HG03342 (cell line): ENCODE measurements around the gene RUSC2.

Experiments used
- ATAC-seq: cut with Tn5 transposase; IDR thresholded peaks from one replicate; pipeline ENCODE4 v1.9.1; 2021; ENCODE audit warnings: mild to moderate bottlenecking, moderate library complexity; ENCODE audit not compliant: unreplicated experiment

RUSC2 gene

GRCh38 chr9:35489313-35490154 is at the start of gene RUSC2:
Gene RUSC2 (plus strand): TSS chr9:35490111. CDS start chr9:35546522, 56,411 bp downstream.
- no peak for ATAC-seq

DNA sequence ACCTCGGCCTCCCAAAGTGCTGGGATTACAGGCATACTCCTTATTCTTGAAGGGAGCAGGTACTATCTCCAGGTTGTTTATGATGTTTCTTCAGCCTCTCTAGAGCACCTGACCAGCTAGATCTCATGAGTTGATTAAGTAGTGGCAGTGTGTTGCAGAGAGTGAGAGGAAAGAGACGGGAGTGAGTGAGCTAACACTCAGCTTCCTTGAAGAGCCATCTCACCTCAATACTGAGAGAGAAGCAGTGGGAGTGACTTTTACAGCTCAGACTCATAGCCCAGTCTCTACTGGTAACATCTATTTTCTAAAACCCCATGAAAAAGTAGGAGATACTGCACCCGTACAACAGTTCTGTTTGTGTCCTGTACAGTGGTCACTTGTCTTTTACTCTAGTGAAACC is 43.9 kb upstream of the RUSC2 start:
- ATAC-seq, result no peak

DNA sequence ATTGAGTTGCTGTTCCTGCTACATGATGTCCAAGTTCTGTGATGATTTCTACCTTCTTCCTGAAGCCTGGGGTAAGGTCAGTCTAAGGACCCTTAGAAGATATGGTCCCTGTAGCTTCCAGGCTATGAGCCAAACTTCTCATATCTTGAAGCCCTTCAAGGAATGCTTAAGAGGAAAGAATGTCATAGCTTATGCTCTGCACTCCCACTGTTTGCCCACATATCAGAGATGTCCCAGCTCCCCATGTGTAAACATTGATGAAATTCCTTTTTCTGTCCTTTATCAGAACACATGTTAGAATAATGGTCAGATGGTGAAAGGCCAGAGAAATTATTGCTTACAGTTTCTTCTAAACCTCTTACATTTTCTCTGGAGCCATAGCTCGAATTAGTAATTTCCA is 41.4 kb upstream of the RUSC2 start:
- no peak for ATAC-seq

DNA sequence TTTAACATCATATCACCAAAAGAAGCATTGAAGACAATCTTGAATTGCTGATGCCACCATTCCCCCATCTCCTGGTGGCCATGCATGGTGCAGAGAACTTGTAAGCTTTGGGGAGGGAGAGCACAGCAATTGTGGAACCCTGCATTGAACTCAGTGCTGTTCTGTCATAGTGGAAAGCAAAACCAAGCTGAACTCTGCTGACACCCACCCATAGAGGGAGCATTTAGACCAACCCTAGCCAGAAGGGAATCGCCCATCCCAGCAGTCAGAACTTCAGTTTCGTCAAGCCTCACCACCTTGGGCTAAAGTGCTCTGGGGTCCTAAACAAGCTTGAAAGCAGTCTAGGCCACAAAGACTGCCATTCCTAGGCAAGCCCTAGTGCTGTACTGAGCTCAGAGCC is 37.4 kb upstream of the RUSC2 start:
- ATAC-seq, result no peak

DNA sequence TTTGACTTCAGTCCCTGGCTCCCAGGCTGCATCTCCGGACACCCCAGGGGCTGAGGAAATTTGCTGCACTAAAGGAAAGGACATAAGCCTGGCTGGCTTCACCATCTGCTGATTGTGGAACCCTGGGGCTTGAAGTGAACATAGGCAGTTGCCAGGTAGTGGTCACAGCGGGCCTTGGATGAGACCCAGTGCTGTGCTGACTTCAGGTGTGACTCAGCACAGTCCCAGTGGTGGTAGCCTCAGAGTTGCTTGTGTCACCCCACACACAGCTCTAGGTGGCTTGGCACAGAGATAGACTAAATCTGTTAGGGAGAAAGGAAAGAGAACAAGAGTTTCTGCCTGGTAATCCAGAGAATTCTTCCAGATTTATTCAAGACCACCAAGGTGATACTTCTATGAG is 36.1 kb upstream of the RUSC2 start:
- ATAC-seq, result no peak

DNA sequence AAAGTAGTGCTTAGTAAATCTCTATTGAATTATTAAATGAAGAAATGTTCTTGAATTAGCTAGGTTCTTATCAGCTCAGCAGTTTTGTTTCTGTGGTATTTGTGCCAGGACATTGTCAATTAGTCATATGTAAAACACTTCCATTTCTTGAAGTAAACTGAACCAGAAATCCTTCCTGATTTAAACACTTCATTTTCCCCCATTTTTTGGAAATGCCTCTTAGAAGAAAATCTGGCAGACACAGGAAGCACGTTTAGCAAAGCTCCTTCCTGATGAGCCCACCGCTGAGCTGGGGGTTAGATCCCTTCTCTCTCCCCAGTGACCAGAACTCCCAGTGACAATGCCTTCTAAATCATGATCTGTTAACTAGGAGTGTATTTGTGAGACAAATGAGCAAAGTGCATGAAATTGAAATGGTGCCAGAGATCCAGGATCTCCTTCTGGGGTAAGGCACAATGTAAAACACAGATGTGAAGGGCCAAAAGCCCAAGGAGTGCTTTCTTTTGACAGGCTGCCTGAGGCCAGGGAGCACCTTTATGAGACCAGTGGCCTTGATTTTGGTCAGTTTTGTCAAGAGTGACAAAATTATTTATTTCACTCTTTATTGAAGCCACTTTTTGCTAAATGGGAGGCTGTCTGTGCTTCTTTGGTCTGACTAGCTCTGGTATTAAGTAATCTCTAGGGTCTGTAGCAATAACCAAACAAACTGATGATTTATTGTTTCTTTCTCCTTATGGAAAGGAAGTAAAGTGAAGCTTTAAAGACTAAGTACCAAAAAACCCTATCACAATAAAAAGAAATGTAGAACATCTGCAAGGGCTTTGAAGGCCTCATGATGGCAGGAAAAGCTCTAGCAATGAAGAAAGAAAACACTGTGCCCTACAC is 25.5 kb upstream of the RUSC2 start:
- no peak for ATAC-seq

DNA sequence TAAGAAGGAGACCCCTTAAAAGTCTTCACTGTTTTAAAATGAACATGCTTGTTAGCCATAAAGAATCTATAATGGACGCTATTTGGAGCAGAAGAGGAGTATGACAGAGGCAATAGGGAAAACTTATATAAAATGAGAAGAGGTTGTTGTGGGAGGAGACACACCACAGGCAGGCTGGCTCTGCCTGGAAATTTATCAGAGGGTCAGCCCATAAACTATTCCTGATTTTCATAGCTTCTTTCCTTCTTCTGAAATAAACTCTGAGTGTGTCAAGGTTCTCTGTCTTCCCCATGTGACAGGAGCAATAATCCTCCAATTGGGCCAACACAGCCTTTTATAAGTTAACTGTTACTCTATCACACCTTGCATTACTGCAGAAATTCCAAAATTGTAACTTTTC is 19.6 kb upstream of the RUSC2 start:
- no peak for ATAC-seq

DNA sequence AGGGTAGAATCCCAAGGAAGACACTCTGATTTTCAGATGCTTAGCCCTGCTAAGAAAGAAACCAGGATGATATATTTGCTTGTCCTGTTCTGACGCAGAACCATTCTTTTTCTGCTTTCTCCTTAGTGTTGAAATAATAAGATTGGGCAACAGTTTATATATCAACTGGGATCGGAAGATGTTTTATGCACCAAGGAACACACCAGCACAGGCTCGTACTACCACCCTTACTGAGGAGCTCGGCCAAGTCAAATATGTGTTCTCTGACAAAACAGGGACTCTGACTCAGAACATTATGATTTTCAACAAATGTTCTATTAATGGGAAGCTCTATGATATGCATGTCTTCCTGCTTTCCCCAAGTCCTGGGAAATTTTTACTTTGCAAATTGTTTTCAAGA is 19.0 kb upstream of the RUSC2 start:
- ATAC-seq, result no peak

DNA sequence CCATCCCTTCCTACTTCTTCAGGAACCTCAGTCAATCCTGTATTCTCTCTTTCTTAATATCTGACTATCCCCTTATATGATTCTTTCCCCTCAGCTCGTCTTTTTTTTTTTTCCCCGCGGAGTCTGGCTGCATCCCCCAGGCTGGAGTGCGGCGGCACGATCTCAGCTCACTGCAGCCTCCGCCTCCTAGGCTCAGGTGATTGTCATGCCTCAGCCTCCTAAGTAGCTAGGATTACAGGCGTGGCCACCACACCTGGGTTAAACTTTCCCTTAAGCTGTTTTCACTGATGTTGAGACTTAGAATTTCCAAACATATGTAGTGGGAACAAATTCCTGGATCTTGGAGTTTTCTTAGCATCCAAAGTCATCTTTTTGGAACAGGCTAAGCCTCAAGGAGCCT is 13.3 kb upstream of the RUSC2 start:
- ATAC-seq, result no peak

GRCh38 chr9:35477211-35477855 is 12.6 kb upstream of the RUSC2 start:
- peak; percentile 52 for ATAC-seq

GRCh38 chr9:35478871-35479270 is 11.0 kb upstream of the RUSC2 start:
- ATAC-seq, result no peak

DNA sequence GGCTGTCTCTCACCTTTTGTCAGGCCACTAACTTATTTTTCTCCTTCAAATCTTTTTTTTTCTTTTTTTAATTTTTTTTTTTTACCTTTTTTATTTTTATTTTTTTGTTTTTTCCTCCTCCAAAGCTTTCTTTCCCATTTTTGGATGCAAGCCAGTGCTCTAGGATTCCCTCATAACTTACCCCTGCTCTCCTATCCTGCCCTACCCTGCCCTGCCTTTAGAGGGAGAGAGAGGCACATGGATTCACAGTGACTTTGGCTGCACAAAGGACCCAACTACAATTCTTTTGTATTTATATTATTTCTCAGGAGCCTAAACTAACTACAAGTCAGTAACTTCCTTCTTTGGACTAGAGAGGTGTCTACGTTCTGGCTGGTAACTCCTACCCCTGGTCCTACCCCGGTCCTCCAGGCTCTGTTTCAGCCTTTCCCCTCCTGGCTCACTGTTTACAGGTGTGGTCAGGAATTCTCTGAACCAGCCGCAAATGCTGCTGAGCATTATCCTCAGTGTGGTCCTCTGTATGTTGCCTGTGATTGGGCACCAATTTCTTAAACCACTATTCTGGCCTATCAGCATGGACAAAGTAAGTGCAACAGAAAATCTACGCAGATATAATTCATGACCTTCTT is 8.4 kb upstream of the RUSC2 start:
- no peak for ATAC-seq

DNA sequence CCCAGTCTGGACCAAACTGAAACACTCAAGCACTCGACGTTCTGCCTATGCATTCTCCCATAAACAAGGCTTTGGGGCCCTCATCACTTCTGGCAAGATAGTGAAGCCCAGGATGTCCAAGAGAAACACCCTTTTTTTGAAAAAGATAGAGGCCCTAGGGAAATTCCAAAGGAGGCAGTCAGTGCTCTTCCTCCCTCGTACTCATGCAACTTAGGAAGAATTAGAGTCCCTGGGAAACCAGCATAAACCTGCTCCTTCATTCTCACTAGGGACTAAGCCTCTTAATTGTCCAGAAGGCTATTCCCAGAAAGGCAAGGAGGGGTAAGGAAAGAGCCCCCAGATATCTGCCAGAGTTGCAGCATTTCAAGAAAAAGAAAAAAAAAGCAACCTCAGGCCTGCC is 7.8 kb upstream of the RUSC2 start:
- ATAC-seq, result no peak

DNA sequence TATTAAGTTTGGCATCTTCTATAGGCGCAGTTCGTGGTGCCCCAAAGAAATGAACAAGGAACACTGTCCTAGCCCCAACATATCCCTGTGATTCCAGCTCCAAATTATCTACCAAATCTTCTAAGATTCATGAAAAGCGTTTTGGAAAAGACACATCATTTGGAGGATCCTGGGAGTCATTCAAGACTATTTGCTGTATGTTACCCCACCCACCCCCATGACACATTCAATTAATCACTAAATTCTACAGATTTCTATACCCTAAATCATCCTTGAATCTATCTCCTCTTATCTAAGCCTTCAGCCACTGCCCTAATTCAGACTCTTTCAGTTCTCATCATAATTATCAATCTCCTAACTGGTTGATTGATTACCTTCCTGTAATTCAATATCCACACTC is 5.5 kb upstream of the RUSC2 start:
- no peak for ATAC-seq

- ATAC-seq, result no peak
Measured at GRCh38 chr9:35487081-35487480, 2.8 kb upstream of the RUSC2 start.

DNA sequence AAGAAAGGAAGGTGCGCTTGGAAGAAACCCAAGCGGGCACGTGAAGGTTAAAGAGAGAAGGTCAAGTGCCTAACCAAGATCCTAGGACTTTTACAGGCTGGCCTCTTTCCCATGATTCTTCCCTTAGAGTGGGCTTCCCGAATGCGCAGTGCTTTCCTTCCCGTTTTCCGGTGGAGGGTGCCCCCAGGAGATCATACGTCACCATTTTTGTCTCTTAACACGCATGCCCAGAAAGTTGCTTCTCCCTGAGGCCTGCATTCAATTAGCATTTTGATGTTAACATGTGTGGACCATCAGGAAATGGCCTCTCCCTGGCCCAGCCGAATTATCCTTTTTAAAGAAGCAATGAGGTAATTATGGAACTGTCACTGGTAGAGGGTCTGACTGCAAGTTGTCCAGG is 1.9 kb upstream of the RUSC2 start:
- no peak for ATAC-seq

GRCh38 chr9:35488566-35489312 is 1.2 kb upstream of the RUSC2 start:
- no peak for ATAC-seq

GRCh38 chr9:35490155-35490909 is 421 bp downstream of the RUSC2 start:
- no peak for ATAC-seq

DNA sequence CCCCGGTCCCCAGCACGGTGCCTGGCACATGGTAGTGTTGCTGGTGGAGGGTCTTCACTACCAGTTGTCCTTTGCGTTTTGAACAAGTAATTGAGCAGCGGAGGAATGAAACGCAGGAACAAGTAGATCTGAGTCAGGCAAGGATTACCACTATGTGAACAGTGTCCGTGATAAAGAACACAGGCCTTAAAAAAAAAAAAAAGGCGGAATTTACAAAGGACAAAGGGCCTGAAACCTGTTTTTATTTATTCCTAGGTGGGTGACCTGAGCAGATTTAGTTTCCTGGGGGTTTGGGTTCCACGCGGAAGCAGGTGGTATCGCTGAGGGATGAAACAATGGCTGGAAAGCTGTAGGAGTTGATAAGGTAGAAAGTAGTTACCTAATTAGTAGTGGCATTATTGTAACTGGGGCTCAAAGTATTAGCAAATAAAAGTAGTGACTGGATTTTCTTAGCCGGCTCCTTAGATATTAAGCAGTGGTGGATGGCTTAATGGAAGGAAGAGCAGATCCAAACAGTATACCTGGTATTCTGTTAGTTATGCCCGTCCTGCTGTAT is 1.1 kb downstream of the RUSC2 start:
- ATAC-seq, result no peak
